D341Med (cell line): ENCODE data around the gene ARHGAP5.
"Not testable (repeated sequence)": the region's sequence is repeated elsewhere in the genome, so short reads cannot be mapped to it uniquely, and the experiment has no call there.

Source experiments
- DNase-seq: peaks from one replicate; pipeline ENCODE4 v3.0.0; 2012; ENCODE audit warnings: low spot score

Gene ARHGAP5

GRCh38 chr14:32109676-32110547, 32.8 kb downstream of the ARHGAP5 start:
- DNase-seq = no peak

GRCh38 chr14:32110548-32110896, 33.4 kb downstream of the ARHGAP5 start:
- no peak for DNase-seq

- no peak for DNase-seq
Observed at GRCh38 chr14:32121536-32121935, 44.4 kb downstream of the ARHGAP5 start.

GRCh38 chr14:32121948-32122347, 44.8 kb downstream of the ARHGAP5 start:
- no peak for DNase-seq

GRCh38 chr14:32126899-32127730, 50.0 kb downstream of the ARHGAP5 start:
- DNase-seq = not testable (repeated sequence)

GRCh38 chr14:32127731-32128654, 50.9 kb downstream of the ARHGAP5 start:
- not testable (repeated sequence) for DNase-seq

GRCh38 chr14:32128703-32129102, 51.6 kb downstream of the ARHGAP5 start:
- DNase-seq = no peak

- DNase-seq = no peak
Observed at GRCh38 chr14:32129124-32129523, 52.0 kb downstream of the ARHGAP5 start.

GRCh38 chr14:32131689-32132088, 54.6 kb downstream of the ARHGAP5 start:
- DNase-seq = not testable (repeated sequence)

- DNase-seq = no peak
Observed at GRCh38 chr14:32134448-32135097, 57.5 kb downstream of the ARHGAP5 start.

GRCh38 chr14:32136027-32136825, 59.1 kb downstream of the ARHGAP5 start:
- no peak for DNase-seq

- no peak for DNase-seq
Observed at GRCh38 chr14:32137313-32137712, 60.2 kb downstream of the ARHGAP5 start.

- no peak for DNase-seq
Observed at GRCh38 chr14:32137892-32138291, 60.8 kb downstream of the ARHGAP5 start.

- peak; percentile 57 for DNase-seq
Observed at GRCh38 chr14:32142341-32142740, 65.2 kb downstream of the ARHGAP5 start.

- DNase-seq = no peak
Observed at GRCh38 chr14:32142754-32143437, 65.8 kb downstream of the ARHGAP5 start.

- no peak for DNase-seq
Observed at GRCh38 chr14:32150392-32150791, 73.3 kb downstream of the ARHGAP5 start.

- DNase-seq = no peak
Observed at GRCh38 chr14:32166029-32166428, 88.9 kb downstream of the ARHGAP5 start.

- DNase-seq = no peak
Observed at GRCh38 chr14:32166924-32167323, 89.8 kb downstream of the ARHGAP5 start.

GRCh38 chr14:32167907-32168306, 90.8 kb downstream of the ARHGAP5 start:
- DNase-seq = no peak

- no peak for DNase-seq
Observed at GRCh38 chr14:32169191-32169590, 92.1 kb downstream of the ARHGAP5 start.
